NB4 (cell line): ENCODE measurements around the gene COPS3.

Experiments
- DNase-seq: peaks from one replicate; pipeline ENCODE4 v3.0.0; 2010; ENCODE audit warnings: low read depth
- H3K4me3 ChIP-seq: one replicate; pipeline ENCODE4 v1.5.1; 2011; ENCODE audit warnings: mild to moderate bottlenecking, low read depth, low read length, moderate library complexity
- MYC ChIP-seq: IDR thresholded peaks from 2 replicates; pipeline ENCODE4 v1.6.1; 2011; ENCODE audit warnings: low read depth, low read length
- POLR2A ChIP-seq: IDR thresholded peaks from 2 replicates; pipeline ENCODE4 v1.6.1; 2011; ENCODE audit warnings: mild to moderate bottlenecking; ENCODE audit not compliant: insufficient read length; ENCODE audit errors: extremely low read depth
- TF ChIP-seq, protein P1 (sequence below): IDR thresholded peaks from one replicate; pipeline ENCODE4 v1.5.1; 2012; ENCODE audit warnings: low read depth, low read length
- TF ChIP-seq, protein P2 (sequence below): IDR thresholded peaks from 2 replicates; pipeline ENCODE4 v1.6.1; 2011; ENCODE audit warnings: low read depth, low read length

Gene COPS3

DNA sequence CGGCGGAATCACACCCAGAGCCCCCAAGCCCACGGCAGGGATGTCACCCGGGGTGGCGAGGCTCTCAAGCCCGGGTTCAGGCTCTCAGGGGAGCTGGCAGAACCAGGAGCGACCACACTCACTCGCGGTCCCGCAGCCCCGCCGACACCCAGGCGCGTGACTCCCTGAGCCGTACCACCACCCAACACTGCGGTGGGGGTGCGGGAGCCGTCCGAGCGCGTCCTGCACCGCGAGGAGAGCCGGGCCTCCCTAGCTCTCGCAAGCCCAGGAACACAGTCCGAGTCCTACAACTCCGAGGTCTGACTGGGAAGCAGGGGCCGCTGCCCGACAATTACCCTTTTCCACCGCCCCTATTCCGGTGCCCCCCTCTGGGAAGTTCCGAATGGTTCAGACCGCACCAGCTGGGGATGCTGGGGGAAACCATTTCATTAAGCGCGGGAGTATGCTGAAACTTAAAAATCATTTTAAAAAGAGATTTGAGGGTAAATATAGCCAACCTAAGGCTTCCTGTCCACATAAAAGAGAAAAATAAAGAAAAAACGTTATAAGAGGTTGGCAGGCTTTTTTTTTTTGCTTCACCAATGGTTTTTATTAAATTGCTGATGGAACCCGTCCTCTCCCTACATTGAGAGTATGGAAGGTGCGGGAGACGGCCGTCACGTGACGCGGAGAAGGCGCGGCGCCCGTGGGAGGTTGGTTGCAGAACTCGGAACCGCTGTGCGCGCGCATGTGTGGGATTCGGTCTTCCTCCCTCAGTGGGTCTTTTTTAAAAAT is 43.8 kb downstream of the COPS3 start, which contains the start of gene FLCN:
TSS of gene FLCN (minus strand) at position 143 of the 774 bp plus-strand sequence. CDS start 9,031 bp downstream, outside the sequence.
- H3K4me3 ChIP-seq = peak within 1 kb of the TSS; percentile 91
- TF ChIP-seq, protein P1, sequence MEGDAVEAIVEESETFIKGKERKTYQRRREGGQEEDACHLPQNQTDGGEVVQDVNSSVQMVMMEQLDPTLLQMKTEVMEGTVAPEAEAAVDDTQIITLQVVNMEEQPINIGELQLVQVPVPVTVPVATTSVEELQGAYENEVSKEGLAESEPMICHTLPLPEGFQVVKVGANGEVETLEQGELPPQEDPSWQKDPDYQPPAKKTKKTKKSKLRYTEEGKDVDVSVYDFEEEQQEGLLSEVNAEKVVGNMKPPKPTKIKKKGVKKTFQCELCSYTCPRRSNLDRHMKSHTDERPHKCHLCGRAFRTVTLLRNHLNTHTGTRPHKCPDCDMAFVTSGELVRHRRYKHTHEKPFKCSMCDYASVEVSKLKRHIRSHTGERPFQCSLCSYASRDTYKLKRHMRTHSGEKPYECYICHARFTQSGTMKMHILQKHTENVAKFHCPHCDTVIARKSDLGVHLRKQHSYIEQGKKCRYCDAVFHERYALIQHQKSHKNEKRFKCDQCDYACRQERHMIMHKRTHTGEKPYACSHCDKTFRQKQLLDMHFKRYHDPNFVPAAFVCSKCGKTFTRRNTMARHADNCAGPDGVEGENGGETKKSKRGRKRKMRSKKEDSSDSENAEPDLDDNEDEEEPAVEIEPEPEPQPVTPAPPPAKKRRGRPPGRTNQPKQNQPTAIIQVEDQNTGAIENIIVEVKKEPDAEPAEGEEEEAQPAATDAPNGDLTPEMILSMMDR = no peak
- TF ChIP-seq, protein P2, sequence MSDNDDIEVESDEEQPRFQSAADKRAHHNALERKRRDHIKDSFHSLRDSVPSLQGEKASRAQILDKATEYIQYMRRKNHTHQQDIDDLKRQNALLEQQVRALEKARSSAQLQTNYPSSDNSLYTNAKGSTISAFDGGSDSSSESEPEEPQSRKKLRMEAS = peak; percentile 94
- TF ChIP-seq MYC (peak; percentile 81), POLR2A (peak; percentile 57)
- peak; percentile 89 for DNase-seq

DNA sequence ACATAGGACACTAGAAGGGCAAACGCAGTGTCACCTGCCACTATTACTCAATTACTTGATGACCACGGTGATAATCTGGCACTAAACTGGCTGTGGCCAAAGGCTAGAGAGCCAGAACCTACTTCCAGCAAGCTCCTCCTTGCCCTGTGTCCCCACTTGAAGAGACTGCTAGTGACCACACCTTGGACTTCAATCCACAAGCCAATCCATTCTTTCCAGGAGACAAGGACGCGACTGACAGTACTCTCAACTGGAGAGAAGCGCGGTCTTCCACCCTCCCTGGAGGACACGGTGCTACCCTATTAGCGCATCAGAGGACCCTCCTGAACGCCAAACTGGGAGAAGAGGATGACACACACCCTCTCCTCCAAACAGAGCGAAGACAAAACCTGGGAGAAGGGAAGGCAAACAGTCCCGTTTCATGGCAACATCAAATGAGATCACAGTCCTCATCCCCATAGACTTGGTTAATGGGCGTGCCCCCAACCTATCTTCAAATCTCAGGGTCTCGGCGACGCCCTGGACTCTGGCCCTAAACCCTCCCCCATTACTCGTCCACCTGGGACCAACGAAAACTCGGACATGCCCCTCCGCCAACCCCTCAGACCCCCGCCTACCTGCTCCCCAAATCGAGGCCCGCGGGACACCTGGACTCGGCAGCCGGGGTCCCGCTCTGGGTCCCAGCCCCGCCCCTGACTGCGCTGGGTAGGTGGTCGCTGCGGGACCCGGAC is 44.6 kb downstream of the COPS3 start:
- no peak for TF ChIP-seq POLR2A
- TF ChIP-seq, protein P1 = no peak
- TF ChIP-seq, protein P2 = no peak
- TF ChIP-seq MYC = no peak
- peak; percentile 33 for DNase-seq
- peak overlapping the region; percentile 91 for H3K4me3 ChIP-seq

DNA sequence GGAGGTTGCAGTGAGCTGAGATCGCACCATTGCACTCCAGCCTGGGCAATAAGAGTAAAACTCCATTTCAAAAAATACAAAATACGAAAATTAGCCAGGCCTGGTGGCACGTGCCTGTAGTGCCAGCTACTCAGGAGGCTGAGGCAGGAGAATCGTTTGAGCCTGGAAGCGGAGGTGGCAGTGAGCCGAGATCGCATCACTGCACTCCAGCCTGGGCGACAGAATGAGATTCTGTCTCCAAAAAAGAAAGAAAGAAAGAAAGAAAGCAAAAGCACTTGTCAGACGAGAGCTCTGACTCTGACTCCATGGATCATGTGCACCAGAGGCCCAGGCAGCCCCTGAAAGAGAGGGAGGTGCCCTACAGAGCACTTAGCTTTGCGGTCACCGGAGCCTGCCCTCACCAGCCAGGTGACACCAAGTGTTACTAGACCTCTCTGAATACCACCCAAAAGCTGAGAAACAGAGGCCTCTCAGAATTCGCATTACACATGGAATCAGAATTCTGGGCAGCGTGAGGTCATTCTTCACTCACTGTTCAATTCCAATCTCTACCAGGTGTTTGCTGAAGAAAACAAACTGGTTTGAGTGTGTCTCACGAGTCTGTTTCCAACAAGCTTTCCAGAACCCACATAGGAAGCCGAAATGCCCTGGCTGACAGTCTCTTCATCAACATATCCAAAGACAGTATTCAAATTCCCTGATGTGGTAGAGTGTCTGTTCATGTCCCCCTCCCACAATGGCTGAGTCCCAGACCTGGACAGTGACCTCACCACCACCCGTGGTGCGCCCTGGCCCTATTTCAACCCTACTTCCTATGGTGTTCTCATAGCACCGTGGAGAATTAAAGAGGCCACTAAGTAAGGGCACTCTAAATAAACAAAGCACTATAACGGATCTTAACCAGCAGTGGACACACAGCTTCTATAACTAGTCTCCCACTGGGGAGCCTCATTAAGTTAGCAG is 45.6 kb downstream of the COPS3 start:
- TF ChIP-seq MYC = no peak
- TF ChIP-seq POLR2A = no peak
- TF ChIP-seq, protein P2 = no peak
- TF ChIP-seq, protein P1 = no peak
- H3K4me3 ChIP-seq = peak overlapping the region; percentile 91
- DNase-seq = peak; percentile 25

DNA sequence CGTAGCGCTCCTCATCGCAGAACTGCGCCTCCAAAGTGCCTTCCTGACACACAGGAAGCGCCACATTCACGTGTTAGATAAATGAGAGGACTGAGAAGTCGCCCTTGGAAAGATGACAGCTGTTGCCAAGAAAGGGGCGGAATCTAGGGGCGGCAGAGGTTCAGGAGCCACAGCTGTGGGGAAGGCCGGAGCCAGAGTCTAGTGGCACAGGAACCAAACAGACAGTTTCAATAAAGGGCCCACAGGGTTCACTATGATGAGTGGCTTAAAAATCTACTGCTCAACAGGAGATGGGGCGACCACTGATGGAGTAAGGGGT is 48.8 kb downstream of the COPS3 start:
- TF ChIP-seq, protein P2 = no peak
- TF ChIP-seq, protein P1 = no peak
- TF ChIP-seq POLR2A (no peak), MYC (no peak)
- DNase-seq = no peak
- H3K4me3 ChIP-seq = no peak overlapping the region

DNA sequence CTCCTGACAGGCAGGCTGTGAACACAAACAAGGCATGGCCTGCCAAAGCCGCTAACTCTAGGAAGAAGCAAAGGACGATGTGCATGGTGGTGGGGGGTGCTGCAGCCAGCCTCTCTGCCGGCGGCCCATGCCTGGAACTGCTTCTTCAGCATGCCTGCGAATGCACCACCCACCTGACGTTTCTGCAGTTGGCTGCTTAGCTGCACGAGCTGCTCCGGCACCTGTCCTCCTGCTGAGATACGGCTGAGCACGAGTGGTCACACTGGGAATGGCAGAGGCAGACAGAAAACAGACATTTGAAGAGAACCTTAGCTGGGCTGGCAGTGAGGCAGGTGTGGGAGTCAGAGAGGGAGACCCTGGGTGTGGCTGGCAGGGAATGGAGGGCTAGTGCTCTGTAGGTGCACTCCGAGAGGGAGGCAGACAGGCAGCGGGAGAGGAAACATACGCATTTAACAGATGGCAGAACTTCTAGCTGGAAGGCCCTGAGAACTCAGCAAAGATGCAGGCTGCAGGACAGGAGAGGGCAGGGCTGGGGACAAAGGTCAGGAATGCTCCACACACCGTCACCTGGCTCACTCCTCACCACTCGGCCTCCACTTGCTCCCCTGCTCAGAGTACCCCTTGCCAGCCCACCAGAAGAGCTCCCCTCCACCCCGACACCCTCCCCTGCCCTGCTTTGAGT is 49.3 kb downstream of the COPS3 start:
- no peak overlapping the region for H3K4me3 ChIP-seq
- TF ChIP-seq, protein P2 = no peak
- TF ChIP-seq MYC = no peak
- TF ChIP-seq, protein P1 = no peak
- no peak for TF ChIP-seq POLR2A
- DNase-seq = no peak
